Activated T-helper 1 cell treated with anti-CD3 and anti-CD28 coated beads, Interleukin-12 subunit alpha, Interleukin-12 subunit beta, Interleukin-2, Interleukin-4 antibody, amounts not matched to agents 30 ng/mL and 10 ng/mL and 1 ng/mL, durations not matched to agents 14 hours and 24 hours and 36 hours (primary cell): ENCODE results near the gene NLGN2. TPM values are rescaled to one million over a fixed set of nuclear protein-coding genes. Genes with fewer than 3 reads are reported as not detected.

Experiments used
- DNase-seq: peaks from one replicate; pipeline ENCODE4 v3.0.0; 2021; ENCODE audit warnings: low spot score
- H3K27ac Mint-ChIP-seq: one replicate; pipeline ENCODE4 v1.8.0; 2021; ENCODE audit warnings: mild to moderate bottlenecking, mixed read lengths
- H3K27me3 Mint-ChIP-seq: one replicate; pipeline ENCODE4 v1.8.0; 2022; ENCODE audit warnings: mild to moderate bottlenecking, moderate library complexity, mixed read lengths; ENCODE audit not compliant: insufficient read depth
- H3K36me3 Mint-ChIP-seq: one replicate; pipeline ENCODE4 v1.8.0; 2021; ENCODE audit warnings: low read depth, mixed read lengths
- H3K4me1 Mint-ChIP-seq: one replicate; pipeline ENCODE4 v1.8.0; 2021; ENCODE audit warnings: low read depth, mixed read lengths
- H3K4me3 Mint-ChIP-seq: one replicate; pipeline ENCODE4 v1.8.0; 2021; ENCODE audit warnings: mild to moderate bottlenecking, moderate library complexity, mixed read lengths
- H3K9me3 Mint-ChIP-seq: one replicate; pipeline ENCODE4 v1.8.0; 2021; ENCODE audit warnings: mixed read lengths
- intact Hi-C: fragments of 100-400 bp; cut with micrococcal nuclease; formaldehyde crosslinking; loops from one replicate; pipeline ENCODE4 v1.15.1; 2024
- total RNA-seq: library from RNA; stranded (reverse); gene quantifications from 2 replicates; pipeline ENCODE4 v1.2.3, GENCODE V29; 2022

NLGN2 gene
- total RNA-seq, 1 donor from 2014 or later: 2.7 TPM

- no peak for DNase-seq
- intact Hi-C loops: no loop called here
- Mint-ChIP-seq H3K9me3 (no peaks in the 10 kb centered on the region), H3K4me3 (peak overlapping the region; percentile 19), H3K27ac (no peak overlapping the region), H3K4me1 (peaks cover 21% of the 10 kb centered on the region), H3K27me3 (peaks cover 2% of the 10 kb centered on the region), H3K36me3 (peaks cover 13% of the 10 kb centered on the region)
Observed at GRCh38 chr17:7396147-7396546, 11.5 kb upstream of the NLGN2 start.

GRCh38 chr17:7398612-7399011, 9.0 kb upstream of the NLGN2 start:
- H3K27ac Mint-ChIP-seq: no peak overlapping the region
- peaks cover 2% of the 10 kb centered on the region for H3K27me3 Mint-ChIP-seq
- no peak overlapping the region for H3K4me3 Mint-ChIP-seq
- DNase-seq: no peak
- peaks cover 13% of the 10 kb centered on the region for H3K4me1 Mint-ChIP-seq
- no peaks in the 10 kb centered on the region for H3K36me3 Mint-ChIP-seq
- H3K9me3 Mint-ChIP-seq: no peaks in the 10 kb centered on the region
- intact Hi-C loops: no loop called here

- DNase-seq: no peak
- Mint-ChIP-seq H3K4me3 (peak overlapping the region; percentile 92), H3K4me1 (peaks cover 13% of the 10 kb centered on the region), H3K27me3 (peaks cover 18% of the 10 kb centered on the region), H3K9me3 (no peaks in the 10 kb centered on the region), H3K27ac (peak overlapping the region; percentile 81), H3K36me3 (peaks cover 2% of the 10 kb centered on the region)
- intact Hi-C loops: loop anchor here (5.0 kb wide), 4 partner anchors 151 to 961 kb away; partner anchors contain the start of genes CNTROB, CTDNEP1, ELP5 and PIMREG
Observed at GRCh38 chr17:7403043-7403726, 4.5 kb upstream of the NLGN2 start.

- DNase-seq: no peak
- Mint-ChIP-seq H3K4me3 (peak overlapping the region; percentile 92), H3K4me1 (peaks cover 13% of the 10 kb centered on the region), H3K27me3 (peaks cover 18% of the 10 kb centered on the region), H3K36me3 (peaks cover 2% of the 10 kb centered on the region), H3K27ac (peak overlapping the region; percentile 95), H3K9me3 (no peaks in the 10 kb centered on the region)
- intact Hi-C loops: loop anchor here (5.0 kb wide), 4 partner anchors 151 to 961 kb away; partner anchors contain the start of genes CNTROB, CTDNEP1, ELP5 and PIMREG
Observed at GRCh38 chr17:7403727-7403976, 4.0 kb upstream of the NLGN2 start.

GRCh38 chr17:7403977-7404736, 3.5 kb upstream of the NLGN2 start, which contains the start of gene TMEM256:
TSS of gene TMEM256 (minus strand) at chr17:7404097. CDS start at chr17:7404084, 13 bp downstream.
- H3K27me3 Mint-ChIP-seq: peaks cover 21% of the 10 kb centered on the region
- peaks cover 13% of the 10 kb centered on the region for H3K4me1 Mint-ChIP-seq
- H3K27ac Mint-ChIP-seq: peak within 1 kb of the TSS; percentile 95
- DNase-seq: peak; percentile 94
- intact Hi-C loops: loop anchor here (1.0 to 5.0 kb wide), 19 partner anchors 10 to 962 kb away; partner anchors contain the start of genes CNTROB, CTDNEP1, EIF5A and ELP5
- peaks cover 2% of the 10 kb centered on the region for H3K36me3 Mint-ChIP-seq
- H3K4me3 Mint-ChIP-seq: peak within 1 kb of the TSS; percentile 92
- H3K9me3 Mint-ChIP-seq: no peaks in the 10 kb centered on the region

GRCh38 chr17:7404737-7405349, 2.8 kb upstream of the NLGN2 start:
- intact Hi-C loops: loop anchor here (1.0 to 5.0 kb wide), 19 partner anchors 11 to 963 kb away; partner anchors contain the start of genes CNTROB, CTDNEP1, EIF5A and ELP5
- H3K4me3 Mint-ChIP-seq: peak overlapping the region; percentile 92
- DNase-seq: no peak
- peaks cover 13% of the 10 kb centered on the region for H3K4me1 Mint-ChIP-seq
- H3K9me3 Mint-ChIP-seq: no peaks in the 10 kb centered on the region
- peaks cover 2% of the 10 kb centered on the region for H3K36me3 Mint-ChIP-seq
- H3K27ac Mint-ChIP-seq: peak overlapping the region; percentile 95
- peaks cover 22% of the 10 kb centered on the region for H3K27me3 Mint-ChIP-seq

GRCh38 chr17:7405350-7406234, 2.1 kb upstream of the NLGN2 start:
- DNase-seq: no peak
- Mint-ChIP-seq H3K27me3 (peaks cover 26% of the 10 kb centered on the region), H3K9me3 (no peaks in the 10 kb centered on the region), H3K27ac (peak overlapping the region; percentile 70), H3K36me3 (peaks cover 2% of the 10 kb centered on the region), H3K4me3 (peak overlapping the region; percentile 77), H3K4me1 (peaks cover 13% of the 10 kb centered on the region)
- intact Hi-C loops: no loop called here

- Mint-ChIP-seq H3K4me3 (peak overlapping the region; percentile 72), H3K27me3 (peaks cover 26% of the 10 kb centered on the region), H3K4me1 (peaks cover 13% of the 10 kb centered on the region), H3K36me3 (peaks cover 2% of the 10 kb centered on the region), H3K9me3 (no peaks in the 10 kb centered on the region), H3K27ac (peak overlapping the region; percentile 4)
- intact Hi-C loops: no loop called here
- no peak for DNase-seq
Observed at GRCh38 chr17:7406235-7406825, 1.3 kb upstream of the NLGN2 start.

GRCh38 chr17:7407082-7407481, 563 bp upstream of the NLGN2 start:
- peak overlapping the region; percentile 58 for H3K4me3 Mint-ChIP-seq
- peaks cover 2% of the 10 kb centered on the region for H3K36me3 Mint-ChIP-seq
- intact Hi-C loops: no loop called here
- no peak overlapping the region for H3K27ac Mint-ChIP-seq
- no peak for DNase-seq
- peaks cover 13% of the 10 kb centered on the region for H3K4me1 Mint-ChIP-seq
- peaks cover 26% of the 10 kb centered on the region for H3K27me3 Mint-ChIP-seq
- no peaks in the 10 kb centered on the region for H3K9me3 Mint-ChIP-seq

GRCh38 chr17:7408252-7408727, 645 bp downstream of the NLGN2 start:
- H3K27me3 Mint-ChIP-seq: peaks cover 28% of the 10 kb centered on the region
- H3K36me3 Mint-ChIP-seq: peaks cover 2% of the 10 kb centered on the region
- intact Hi-C loops: no loop called here
- H3K9me3 Mint-ChIP-seq: no peaks in the 10 kb centered on the region
- H3K4me3 Mint-ChIP-seq: no peak overlapping the region
- no peak overlapping the region for H3K27ac Mint-ChIP-seq
- DNase-seq: no peak
- H3K4me1 Mint-ChIP-seq: peaks cover 7% of the 10 kb centered on the region

- Mint-ChIP-seq H3K9me3 (no peaks in the 10 kb centered on the region), H3K27me3 (peaks cover 28% of the 10 kb centered on the region), H3K4me1 (peaks cover 6% of the 10 kb centered on the region), H3K27ac (no peak overlapping the region), H3K36me3 (peaks cover 2% of the 10 kb centered on the region), H3K4me3 (no peak overlapping the region)
- no peak for DNase-seq
- intact Hi-C loops: no loop called here
Observed at GRCh38 chr17:7408863-7409262, 1.2 kb downstream of the NLGN2 start.

GRCh38 chr17:7409716-7410115, 2.1 kb downstream of the NLGN2 start:
- no peak overlapping the region for H3K4me3 Mint-ChIP-seq
- H3K27ac Mint-ChIP-seq: no peak overlapping the region
- H3K9me3 Mint-ChIP-seq: no peaks in the 10 kb centered on the region
- intact Hi-C loops: no loop called here
- H3K36me3 Mint-ChIP-seq: peaks cover 2% of the 10 kb centered on the region
- peaks cover 24% of the 10 kb centered on the region for H3K27me3 Mint-ChIP-seq
- H3K4me1 Mint-ChIP-seq: peaks cover 6% of the 10 kb centered on the region
- DNase-seq: no peak
